Measurements from ENCODE around the gene FAM222A. TPM values are rescaled to one million over a fixed set of nuclear protein-coding genes. Genes with fewer than 3 reads are reported as not detected.

FAM222A gene
- 5.4 TPM for total RNA-seq

DNA sequence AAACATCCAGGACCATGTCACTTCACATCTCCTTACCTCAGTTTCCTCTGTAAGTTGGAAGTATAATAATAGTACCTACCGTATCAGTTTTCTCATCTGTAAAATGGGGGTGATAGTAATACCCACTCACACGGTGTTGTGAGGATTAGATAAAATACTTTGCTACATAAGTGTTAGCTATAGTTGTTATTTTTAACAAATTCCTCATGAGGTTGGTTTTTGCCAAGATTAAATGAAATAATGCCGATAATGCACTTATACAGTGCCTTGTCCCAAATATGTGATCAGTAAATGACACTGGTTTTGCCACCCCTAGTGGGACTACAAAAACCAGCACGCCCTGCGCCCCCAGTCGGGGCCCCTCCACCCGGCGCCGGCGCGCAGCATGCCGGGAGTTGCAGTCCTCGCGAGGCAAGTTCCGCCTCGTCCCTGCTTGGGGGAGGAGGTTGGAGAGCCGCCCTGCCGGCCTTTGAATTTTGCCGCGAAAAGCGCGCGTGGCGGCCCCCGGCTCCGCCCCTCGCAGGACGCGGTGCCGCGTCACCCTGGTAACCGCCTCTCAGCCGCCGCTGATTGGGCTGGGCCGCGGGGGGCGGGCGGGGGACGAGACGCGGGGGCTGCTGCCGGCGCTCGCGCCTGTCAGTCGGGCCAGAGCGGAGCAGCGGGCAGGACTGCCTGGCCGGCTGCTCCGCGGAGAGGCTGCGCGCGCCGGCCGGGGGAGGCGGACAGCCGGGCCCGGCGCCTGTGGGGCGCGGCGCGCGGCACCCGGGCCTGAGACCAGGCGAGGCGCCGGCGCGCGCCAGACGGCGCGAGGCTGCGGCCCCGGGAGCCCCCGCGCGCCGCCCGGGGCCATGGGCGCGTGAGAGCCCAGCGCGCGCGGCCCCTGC is at the start of gene FAM222A:
Gene FAM222A (plus strand): TSS at position 639 of the 884 bp plus-strand sequence. CDS start 30,322 bp downstream, outside the sequence.
- peak; percentile 92 for ATAC-seq

GRCh38 chr12:109664402-109664801 is 49.2 kb upstream of the FAM222A start:
- ATAC-seq, result no peak

DNA sequence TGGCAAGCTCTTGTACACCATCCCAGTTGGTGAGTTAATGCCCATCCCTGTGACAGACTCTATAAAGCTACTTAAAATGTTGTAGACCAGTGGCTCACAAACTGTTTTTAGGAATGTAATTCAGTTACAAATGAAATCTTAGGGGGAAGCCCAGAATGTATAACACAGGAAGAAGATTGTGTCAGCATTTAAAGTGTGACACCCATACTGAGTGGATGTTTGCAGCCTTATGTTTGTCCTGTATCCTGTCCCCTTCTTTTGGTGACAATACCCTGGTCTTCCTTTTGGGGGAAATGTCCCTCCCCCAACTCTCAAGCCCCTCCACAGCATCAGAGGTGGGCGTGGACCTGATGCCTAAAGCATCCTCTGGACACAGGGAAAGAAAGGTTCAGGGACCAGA is 47.6 kb upstream of the FAM222A start:
- no peak for ATAC-seq

- ATAC-seq, result peak; percentile 34
These were observed 42.9 kb upstream of the FAM222A start for GRCh38 chr12:109670731-109671130.

- peak; percentile 41 for ATAC-seq
These were observed 42.1 kb upstream of the FAM222A start for GRCh38 chr12:109671502-109671901.

- ATAC-seq, result peak; percentile 50
These were observed 40.2 kb upstream of the FAM222A start for GRCh38 chr12:109673379-109673778.

DNA sequence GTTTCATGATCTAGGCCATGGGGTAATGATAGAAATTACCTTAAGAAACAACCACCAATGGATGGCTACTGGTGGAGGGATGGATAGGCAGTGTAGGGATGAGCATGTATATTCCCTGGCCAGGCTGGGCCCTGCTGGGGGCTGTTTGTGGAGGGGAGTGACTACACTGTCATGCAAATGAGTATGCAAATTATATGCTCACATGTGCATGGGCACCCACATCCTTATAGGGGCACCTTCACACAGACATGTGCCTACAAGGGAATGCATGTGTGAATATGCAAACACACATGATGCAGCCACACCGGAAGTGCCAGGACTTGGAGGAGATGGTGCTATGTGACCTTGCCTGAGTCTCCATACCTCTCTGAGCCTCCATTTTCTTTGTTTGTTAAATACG is 39.7 kb upstream of the FAM222A start:
- no peak for ATAC-seq

- no peak for ATAC-seq
These were observed 38.2 kb upstream of the FAM222A start for GRCh38 chr12:109675411-109675810.

DNA sequence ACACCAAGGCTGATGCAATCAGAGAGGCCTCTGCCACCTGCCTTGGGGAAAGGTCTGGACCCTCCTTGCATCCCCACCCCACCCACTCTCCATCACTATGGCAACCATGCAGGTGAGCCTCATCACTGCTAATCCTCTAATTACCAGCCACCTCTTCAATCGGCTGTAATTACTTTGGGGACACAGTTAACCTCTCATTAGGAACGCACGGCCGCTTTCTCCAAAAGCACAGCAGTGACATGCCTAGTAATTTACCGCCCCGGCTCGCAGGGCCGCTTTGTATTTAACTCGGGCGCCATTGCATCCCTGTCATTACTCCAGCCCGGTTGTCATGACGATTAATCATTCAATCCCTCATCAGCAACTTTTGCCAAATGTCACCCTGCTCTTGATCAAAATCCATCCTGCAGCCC is 36.3 kb upstream of the FAM222A start:
- no peak for ATAC-seq

- ATAC-seq, result no peak
These were observed 34.9 kb upstream of the FAM222A start for GRCh38 chr12:109678719-109679118.

DNA sequence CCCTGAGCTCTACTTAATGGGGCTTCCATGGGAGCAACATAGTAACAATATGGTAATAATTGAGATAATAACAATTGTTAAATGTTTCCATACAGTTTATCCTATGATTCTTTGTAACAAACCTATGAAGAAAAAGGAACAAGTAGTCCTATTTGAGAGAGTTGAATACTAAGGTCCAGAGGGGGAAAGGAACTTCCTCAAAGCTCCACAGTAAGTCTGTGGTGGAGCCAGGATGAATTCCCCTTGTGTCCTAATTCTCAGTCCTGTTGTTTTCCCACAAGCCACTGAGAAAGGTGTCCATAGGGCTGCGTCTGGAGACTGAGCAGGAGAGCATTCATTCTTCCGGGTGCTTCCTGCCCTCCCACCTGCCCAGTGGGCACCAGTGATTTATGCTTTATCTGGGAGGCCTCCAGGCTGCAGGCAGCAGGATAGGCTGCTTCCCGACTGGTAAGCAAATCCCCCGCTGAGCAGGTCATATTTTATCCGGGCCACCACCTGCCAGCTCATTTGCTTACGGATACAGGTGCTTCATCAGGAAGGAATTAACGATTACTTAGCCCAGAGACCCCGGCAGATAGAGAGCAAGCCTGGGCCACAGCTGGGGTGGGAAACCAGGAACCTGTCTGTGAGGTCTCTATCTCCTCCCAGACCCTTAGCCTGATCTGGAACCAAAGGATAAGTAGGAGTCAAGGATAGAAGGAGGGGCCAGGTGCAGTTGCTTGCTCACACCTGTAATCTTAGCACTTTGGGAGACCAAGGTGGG is 33.9 kb upstream of the FAM222A start:
- no peak for ATAC-seq

DNA sequence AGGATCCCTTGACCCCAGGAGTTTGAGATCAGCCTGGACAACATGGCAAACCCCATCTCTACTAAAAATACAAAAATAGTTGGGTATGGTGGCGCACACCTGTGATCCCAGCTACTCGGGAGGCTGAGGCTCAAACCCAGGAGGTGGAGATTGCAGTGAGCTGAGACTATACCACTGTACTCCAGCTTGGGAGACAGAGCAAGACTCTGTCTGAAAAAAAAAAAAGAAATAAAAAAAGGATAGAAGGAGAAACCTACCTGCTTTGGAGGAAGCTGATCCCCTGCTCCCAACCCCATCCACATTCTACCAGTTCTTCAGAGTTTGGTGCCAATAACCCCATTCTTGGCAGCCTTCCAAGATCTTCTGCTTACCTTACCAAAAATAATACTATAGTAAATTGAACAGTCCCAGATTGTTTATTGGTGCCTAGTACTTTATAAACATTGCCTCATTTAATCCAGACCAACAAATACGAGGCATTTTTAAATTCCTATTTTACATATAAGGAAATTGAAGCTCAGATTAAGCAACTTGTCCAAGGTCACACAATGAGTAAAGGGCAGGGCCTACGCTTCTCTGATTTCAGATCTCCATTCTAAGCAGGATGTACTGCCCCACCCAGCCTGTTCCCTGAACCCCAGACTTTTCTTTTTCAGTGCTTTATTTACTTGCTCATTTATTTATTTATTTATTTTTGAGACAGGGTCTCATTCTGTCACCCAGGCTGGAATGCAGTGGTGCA is 33.2 kb upstream of the FAM222A start:
- peak; percentile 62 for ATAC-seq

DNA sequence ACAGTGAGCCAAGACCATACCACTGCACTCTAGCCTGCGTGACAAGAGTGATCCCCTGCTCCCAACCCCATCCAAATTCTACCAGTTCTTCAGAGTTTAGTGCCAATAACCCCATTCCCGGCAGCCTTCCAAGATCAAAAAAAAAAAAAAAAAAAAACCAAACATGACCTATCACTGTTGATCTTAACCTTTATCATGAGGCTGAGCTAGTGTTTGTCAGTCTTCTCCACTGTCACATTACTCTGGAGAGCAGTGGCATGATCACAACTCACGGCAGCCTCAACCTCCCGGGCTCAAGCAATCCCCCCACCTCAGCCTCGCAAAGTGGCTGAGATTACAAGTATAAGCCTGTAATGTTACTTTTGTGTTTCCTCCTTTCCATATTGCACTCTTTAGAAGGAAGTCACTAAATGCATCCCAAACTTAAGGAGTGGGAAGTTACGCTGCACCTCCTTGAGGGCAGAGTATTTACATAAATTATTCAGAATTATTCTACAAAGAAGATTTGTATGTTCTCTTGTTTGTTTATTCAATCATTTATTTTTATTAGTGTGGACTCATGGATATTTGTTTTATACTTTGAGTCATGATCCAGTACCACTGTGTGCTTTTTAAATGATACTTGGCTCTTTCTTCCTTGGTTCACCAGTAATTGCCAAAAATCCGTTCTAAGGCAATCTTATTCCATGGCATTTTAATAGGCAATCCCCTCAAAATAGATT is 31.5 kb upstream of the FAM222A start:
- no peak for ATAC-seq

DNA sequence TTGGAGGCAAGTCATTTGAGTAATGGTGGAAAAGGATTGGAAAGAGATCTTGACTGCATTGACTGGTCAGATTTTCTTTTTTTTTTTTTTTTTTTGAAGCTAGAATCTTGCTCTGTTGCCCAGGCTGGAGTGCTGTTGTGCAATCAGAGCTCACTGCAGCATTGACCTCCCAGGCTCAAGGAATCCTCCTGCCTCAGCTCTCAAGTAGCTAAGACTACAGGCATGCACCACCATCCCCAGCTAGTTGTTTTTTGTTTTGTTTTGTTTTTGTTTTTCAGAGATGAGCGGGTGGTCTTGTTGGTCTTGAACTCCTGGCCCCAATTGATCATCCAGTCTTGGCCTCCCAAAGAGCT is 30.9 kb upstream of the FAM222A start:
- no peak for ATAC-seq

DNA sequence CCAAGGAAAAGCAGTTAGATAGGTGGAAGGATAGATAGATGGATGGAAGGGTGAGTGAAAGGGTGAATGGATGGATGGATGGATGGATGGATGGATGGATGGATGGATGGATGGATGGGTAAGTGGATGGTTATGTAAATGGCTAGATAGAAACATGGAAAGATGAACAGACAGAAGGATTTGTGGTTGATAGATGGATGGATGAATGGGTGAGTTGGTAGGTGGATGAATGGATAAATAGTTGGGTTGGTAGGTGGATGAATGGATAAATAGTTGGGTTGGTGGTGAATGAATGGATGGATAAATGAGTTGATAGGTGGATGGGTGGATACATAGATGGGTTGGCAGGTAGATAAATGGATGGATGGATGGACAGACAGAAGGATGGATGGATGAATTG is 30.3 kb upstream of the FAM222A start:
- no peak for ATAC-seq

DNA sequence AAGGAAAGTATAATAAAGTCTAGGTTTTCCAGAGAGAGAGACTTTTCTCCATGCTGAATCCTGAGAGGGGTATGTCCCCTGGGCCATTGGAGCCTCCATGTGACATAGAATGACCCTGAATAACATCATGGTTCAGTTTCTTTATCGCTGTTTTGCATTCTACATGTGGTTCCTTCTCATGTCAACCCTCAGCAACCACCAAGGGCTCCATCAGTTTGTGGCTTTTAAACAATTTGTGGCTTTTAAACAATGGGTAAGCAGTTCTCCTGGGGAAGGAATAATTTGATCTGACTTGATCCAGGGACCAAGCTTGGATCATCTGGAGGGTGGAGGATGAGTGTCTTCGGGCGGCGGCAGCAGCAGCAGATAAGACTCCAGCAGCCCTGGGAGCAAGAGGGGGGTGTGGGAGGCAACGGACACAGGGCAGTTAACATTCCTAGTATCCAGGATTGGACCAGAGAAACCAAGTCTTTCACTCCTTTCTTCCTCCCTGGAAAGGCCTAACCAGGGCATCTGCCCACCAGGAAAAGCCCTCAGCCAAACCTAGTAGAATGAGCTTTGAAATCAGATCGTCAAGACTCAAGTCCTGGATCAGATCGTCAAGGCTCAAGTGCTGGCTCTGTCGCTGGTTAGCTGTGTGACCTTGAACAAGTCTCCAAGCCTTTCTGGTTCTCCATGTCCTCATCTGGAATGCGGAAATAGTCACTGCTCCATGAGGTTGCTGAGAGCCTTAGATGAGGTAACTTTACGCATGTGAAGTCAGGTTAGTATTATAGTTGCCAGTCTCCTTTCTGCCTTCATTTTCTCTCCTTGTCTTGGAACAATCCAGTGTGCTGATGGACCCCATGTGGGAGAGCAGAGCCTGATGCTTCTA is 27.8 kb upstream of the FAM222A start:
- ATAC-seq, result no peak

- ATAC-seq, result no peak
These were observed 27.1 kb upstream of the FAM222A start for GRCh38 chr12:109686523-109686922.

DNA sequence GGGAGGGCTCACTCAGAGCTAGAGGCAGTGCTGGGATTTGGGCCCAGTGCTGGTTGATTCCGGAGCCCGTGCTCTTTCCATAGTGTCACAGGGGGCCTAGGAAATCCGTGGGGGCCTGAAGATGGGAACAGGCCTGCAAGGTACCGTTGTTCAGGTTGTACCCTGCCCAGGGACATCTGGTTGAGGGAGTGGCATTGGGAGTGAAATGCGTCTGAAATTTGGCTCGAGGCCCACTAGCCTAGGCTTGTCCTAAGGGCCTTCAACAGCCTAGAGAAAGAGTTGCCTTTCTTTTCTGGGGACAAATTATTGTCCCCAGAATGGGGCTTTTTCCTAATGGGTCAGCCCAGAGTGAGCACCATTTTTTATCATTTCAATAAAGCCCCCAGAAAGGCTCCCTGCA is 26.4 kb upstream of the FAM222A start:
- no peak for ATAC-seq

- ATAC-seq, result no peak
These were observed 24.2 kb upstream of the FAM222A start for GRCh38 chr12:109689426-109689825.

- ATAC-seq, result peak; percentile 26
These were observed 20.5 kb upstream of the FAM222A start for GRCh38 chr12:109693160-109693559.
